Retinal pigment epithelial cell (primary cell): Measurements from ENCODE around the gene PLAGL2.

Experiments
- DNase-seq: peaks from one replicate; pipeline ENCODE4 v3.0.0-alpha.2; 2010; ENCODE audit warnings: low read depth
- H3K4me3 ChIP-seq: 2 replicates; pipeline ENCODE4 v1.5.1; 2011; ENCODE audit warnings: mild to moderate bottlenecking, low read length, control low read depth, moderate library complexity
- TF ChIP-seq, protein P1 (sequence below): conservative IDR thresholded peaks from 2 replicates; pipeline ENCODE4 v1.5.1; 2011; ENCODE audit warnings: low read depth, low read length, control low read depth, inconsistent platforms

PLAGL2 gene

DNA sequence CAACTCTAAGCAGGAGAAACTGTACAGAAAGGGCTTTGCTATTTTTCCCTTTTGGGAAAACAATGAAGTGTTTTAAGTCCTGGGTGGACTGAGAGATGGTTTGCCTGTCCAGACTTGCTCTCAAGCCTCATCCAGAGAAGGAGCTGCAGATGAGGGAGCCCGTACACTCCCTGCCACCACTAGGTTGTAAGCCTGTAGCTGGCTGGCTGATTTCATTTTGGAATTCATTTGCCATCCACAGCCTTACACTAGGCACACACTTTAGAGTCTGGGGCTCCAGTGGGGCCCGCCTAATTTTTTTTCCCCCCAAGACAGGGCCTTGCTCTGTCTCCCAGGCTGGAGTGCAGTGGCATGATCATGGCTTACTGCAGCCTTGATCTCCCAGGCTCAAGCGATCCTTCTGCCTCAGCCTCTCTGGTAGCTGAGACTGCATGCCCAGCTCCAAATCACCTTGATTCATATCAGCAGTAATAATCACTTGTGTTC lies 28.5 kb upstream of the PLAGL2 start:
- TF ChIP-seq, protein P1, sequence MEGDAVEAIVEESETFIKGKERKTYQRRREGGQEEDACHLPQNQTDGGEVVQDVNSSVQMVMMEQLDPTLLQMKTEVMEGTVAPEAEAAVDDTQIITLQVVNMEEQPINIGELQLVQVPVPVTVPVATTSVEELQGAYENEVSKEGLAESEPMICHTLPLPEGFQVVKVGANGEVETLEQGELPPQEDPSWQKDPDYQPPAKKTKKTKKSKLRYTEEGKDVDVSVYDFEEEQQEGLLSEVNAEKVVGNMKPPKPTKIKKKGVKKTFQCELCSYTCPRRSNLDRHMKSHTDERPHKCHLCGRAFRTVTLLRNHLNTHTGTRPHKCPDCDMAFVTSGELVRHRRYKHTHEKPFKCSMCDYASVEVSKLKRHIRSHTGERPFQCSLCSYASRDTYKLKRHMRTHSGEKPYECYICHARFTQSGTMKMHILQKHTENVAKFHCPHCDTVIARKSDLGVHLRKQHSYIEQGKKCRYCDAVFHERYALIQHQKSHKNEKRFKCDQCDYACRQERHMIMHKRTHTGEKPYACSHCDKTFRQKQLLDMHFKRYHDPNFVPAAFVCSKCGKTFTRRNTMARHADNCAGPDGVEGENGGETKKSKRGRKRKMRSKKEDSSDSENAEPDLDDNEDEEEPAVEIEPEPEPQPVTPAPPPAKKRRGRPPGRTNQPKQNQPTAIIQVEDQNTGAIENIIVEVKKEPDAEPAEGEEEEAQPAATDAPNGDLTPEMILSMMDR: no peak
- H3K4me3 ChIP-seq: no peak overlapping the region
- no peak for DNase-seq

DNA sequence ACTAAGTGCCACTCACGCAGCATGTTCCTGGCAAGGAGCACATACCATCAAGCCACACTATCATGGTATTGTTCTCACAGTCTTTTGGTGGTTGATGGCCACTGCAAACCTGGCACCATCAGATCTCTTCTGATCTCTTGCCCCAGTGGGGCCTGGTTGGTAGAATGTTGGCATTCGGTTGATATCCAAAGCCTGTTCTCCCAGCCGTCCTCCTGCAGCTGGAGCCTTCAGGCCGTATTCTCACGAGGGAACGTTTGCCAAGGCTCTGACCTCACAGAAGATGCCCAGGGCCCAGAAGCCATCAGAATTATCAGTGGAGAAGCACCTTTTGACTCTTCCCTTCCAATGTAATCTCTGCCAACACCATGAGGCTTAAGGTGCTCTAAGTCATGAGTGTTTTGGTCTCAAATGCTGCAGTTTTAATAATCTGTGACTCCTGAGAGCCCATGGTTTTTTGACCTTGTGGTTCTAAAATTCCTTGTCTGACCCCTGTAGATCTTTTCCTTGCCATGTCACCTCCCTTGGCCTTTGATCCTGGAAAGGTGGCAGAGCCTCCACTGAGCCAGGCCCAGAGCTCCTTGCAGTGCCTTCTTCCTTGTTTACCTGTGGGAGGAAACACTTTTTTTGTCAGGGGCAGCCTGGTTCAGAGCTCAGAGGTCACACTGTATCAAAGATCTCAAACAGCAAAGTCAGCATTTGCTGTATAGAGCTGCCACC lies 27.9 kb upstream of the PLAGL2 start:
- TF ChIP-seq, protein P1: no peak
- no peak overlapping the region for H3K4me3 ChIP-seq
- no peak for DNase-seq

DNA sequence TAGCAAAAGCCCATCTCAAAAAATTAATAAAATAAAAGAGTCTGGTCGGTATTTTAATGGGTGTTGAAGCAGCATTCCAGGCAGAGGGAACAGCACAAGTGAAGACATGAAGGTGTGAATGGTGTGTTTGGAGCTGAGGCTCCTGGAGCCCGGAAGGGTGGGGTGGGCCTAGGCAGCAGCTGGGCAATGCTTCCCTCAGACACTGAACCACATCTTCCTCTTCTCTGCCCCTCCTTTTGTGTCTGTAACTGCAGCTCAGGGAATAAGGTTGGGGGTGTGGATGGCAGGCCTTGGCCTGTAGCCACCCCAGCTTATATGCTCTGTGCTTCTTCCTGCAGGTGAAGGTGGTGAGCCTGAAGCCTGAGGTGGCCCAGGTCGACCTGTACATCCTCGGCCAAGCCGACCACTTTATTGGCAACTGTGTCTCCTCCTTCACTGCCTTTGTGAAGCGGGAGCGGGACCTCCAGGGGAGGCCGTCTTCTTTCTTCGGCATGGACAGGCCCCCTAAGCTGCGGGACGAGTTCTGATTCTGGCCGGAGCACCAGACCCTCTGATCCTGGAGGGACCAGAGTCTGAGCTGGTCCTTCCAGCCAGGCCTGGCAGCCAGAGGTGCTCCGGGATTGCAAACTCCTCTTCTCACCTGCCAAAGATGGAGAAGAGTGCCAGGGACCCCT lies 26.7 kb upstream of the PLAGL2 start:
- DNase-seq: no peak
- TF ChIP-seq, protein P1: no peak
- H3K4me3 ChIP-seq: no peak overlapping the region

DNA sequence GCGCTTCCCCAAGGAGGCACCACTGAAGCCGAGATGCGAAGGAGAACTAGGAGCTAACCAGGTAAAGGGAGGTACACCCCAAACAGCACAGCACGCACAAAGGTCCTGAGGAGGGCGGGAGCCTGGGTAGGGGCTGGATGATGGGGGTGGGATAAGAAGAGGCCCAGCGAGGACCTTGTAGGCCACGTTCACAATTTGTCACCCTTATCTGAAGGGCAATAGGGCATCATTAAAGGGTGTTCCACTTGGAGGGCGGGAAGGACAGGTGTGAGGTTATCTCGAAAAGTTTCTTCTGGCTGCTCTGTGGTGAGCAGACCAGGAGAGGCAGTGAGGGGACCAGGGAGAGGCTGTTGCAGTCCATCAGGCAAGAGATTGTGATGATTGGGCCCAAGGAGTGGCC lies 25.7 kb upstream of the PLAGL2 start:
- H3K4me3 ChIP-seq: no peak overlapping the region
- TF ChIP-seq, protein P1: no peak
- DNase-seq: no peak

DNA sequence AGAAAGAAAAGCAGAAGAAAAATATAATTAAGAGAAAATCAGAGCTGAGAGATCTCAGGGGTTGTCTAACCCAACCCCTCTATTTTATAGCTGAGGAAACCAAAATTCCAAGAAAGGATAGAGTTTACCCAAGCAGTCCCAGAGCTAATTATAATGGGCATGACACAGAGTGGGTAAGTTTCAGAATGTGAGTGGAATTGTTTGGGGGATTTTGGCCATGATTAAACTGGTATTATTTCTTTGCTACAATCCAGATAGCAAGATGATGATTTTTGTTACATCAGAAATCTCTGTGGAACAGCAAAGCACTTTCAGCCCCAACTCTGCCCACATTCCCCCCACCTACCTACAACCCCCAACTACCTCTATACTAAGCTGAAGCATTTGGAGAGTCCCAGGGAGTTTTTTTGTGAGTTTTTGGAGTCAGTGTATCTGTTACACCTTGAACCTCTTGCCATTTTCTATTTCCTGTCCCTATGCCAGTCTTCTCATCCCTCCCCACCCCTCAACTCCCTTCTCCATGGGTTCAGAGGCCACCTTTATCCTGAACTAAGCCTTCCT lies 24.9 kb upstream of the PLAGL2 start:
- TF ChIP-seq, protein P1: no peak
- no peak for DNase-seq
- H3K4me3 ChIP-seq: no peak overlapping the region

DNA sequence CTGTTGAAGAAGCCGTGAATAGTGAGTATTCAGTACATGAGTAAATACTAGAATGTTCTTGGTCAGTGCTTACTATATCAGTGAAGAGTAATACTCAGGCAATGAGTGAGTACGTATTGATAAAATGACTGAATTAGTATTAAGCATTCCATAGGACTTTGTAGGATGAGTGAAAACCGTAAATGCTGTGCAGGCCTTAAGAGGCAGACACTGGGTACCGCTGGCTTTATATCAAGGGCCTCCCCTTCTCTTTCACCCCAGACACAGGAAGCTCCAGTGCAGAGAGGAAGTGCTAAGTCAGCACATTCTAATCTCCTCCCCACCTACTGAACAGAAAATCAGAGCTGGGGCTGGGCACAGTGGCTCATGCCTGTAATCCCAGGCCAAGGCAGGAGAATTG lies 24.3 kb upstream of the PLAGL2 start:
- no peak for DNase-seq
- TF ChIP-seq, protein P1: no peak
- no peak overlapping the region for H3K4me3 ChIP-seq
